ENCODE measurements around the gene MSH2.
"Not testable (repeated sequence)": the region's sequence is repeated elsewhere in the genome, so short reads cannot be mapped to it uniquely, and the experiment has no call there.

MSH2 gene

GRCh38 chr2:47414682-47415458, 11.9 kb downstream of the MSH2 start:
- DNase-seq, result no peak

- DNase-seq, result no peak
These were observed 17.3 kb downstream of the MSH2 start for GRCh38 chr2:47420214-47420613.

- DNase-seq, result not testable (repeated sequence)
These were observed 17.7 kb downstream of the MSH2 start for GRCh38 chr2:47420683-47421082.

GRCh38 chr2:47422016-47422415, 19.1 kb downstream of the MSH2 start:
- DNase-seq, result no peak

- DNase-seq, result no peak
These were observed 19.6 kb downstream of the MSH2 start for GRCh38 chr2:47422560-47422959.

GRCh38 chr2:47426786-47427185, 23.8 kb downstream of the MSH2 start:
- no peak for DNase-seq

GRCh38 chr2:47429795-47430194, 26.8 kb downstream of the MSH2 start:
- DNase-seq, result no peak

- not testable (repeated sequence) for DNase-seq
These were observed 30.1 kb downstream of the MSH2 start for GRCh38 chr2:47433006-47433405.

- not testable (repeated sequence) for DNase-seq
These were observed 30.5 kb downstream of the MSH2 start for GRCh38 chr2:47433445-47433844.

GRCh38 chr2:47437287-47437686, 34.3 kb downstream of the MSH2 start:
- no peak for DNase-seq

- DNase-seq, result no peak
These were observed 35.1 kb downstream of the MSH2 start for GRCh38 chr2:47438106-47438505.

GRCh38 chr2:47438783-47439182, 35.8 kb downstream of the MSH2 start:
- no peak for DNase-seq

GRCh38 chr2:47451790-47452189, 48.8 kb downstream of the MSH2 start:
- no peak for DNase-seq

GRCh38 chr2:47452761-47453160, 49.8 kb downstream of the MSH2 start:
- DNase-seq, result no peak

- DNase-seq, result not testable (repeated sequence)
These were observed 51.9 kb downstream of the MSH2 start for GRCh38 chr2:47454818-47455217.

- no peak for DNase-seq
These were observed 52.5 kb downstream of the MSH2 start for GRCh38 chr2:47455411-47455810.

GRCh38 chr2:47456851-47457250, 53.9 kb downstream of the MSH2 start:
- DNase-seq, result no peak

GRCh38 chr2:47457268-47457667, 54.3 kb downstream of the MSH2 start:
- no peak for DNase-seq

GRCh38 chr2:47459021-47459420, 56.1 kb downstream of the MSH2 start:
- no peak for DNase-seq

GRCh38 chr2:47460766-47461165, 57.8 kb downstream of the MSH2 start:
- DNase-seq, result no peak

- DNase-seq, result no peak
These were observed 68.6 kb downstream of the MSH2 start for GRCh38 chr2:47471429-47472116.

GRCh38 chr2:47479863-47480262, 76.9 kb downstream of the MSH2 start:
- DNase-seq, result no peak

- DNase-seq, result no peak
These were observed 80.2 kb downstream of the MSH2 start for GRCh38 chr2:47483191-47483590.

GRCh38 chr2:47484396-47484795, 81.4 kb downstream of the MSH2 start:
- no peak for DNase-seq

GRCh38 chr2:47485177-47485576, 82.2 kb downstream of the MSH2 start:
- no peak for DNase-seq
